Esophagus muscularis mucosa (tissue), 4 donors: ENCODE results near the gene LRRC27.

Experiments
- EP300 ChIP-seq: sonication (generic); formaldehyde crosslinking; IDR thresholded peaks from one replicate; pipeline ENCODE4 v1.6.1; 2017; ENCODE audit warnings: antibody characterized with exemption
- POLR2A ChIP-seq: fragments of 450-650 bp; IDR thresholded peaks from one replicate; pipeline ENCODE4 v1.6.1; 2017; ENCODE audit warnings: antibody characterized with exemption, moderate library complexity, mild to moderate bottlenecking, low read depth
- POLR2AphosphoS5 ChIP-seq, 2 donors: sonication (generic); formaldehyde crosslinking; IDR thresholded peaks; one replicate each; pipeline ENCODE4 v1.6.1; 2017; ENCODE audit warnings: antibody characterized with exemption in 2 of 2
- TF ChIP-seq, protein P1 (sequence below), 3 experiments: fragments of 200-600 bp in 2 of 3; fragments of 450-650 bp in 1 of 3; sonication (generic) in 2 of 3; IDR thresholded peaks; one replicate each; pipeline ENCODE4 v1.5.1; 2017 to 2019; ENCODE audit warnings: antibody characterized with exemption in 3 of 3, mild to moderate bottlenecking in 2 of 3, moderate library complexity in 1 of 3

DNA sequence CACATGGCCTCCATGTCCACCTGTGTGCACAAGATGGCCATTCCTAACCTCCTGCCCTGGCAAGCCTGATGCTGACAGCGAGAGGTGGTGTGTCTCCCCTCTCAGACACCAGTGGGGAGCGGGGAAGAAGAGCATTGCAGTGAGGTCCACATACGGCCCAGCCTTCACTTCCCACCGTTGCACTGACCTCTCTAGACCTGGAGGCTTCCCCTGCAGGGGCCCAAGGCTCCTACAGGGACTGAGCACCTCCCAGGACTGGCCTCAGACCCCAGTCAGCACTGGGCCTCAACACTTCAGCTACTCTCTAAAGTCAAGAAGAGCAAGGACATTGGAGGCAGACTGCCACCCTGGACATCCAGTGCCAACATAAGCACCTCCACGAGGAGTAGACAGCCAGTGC, 40.2 kb upstream of the LRRC27 start:
- TF ChIP-seq, protein P1, sequence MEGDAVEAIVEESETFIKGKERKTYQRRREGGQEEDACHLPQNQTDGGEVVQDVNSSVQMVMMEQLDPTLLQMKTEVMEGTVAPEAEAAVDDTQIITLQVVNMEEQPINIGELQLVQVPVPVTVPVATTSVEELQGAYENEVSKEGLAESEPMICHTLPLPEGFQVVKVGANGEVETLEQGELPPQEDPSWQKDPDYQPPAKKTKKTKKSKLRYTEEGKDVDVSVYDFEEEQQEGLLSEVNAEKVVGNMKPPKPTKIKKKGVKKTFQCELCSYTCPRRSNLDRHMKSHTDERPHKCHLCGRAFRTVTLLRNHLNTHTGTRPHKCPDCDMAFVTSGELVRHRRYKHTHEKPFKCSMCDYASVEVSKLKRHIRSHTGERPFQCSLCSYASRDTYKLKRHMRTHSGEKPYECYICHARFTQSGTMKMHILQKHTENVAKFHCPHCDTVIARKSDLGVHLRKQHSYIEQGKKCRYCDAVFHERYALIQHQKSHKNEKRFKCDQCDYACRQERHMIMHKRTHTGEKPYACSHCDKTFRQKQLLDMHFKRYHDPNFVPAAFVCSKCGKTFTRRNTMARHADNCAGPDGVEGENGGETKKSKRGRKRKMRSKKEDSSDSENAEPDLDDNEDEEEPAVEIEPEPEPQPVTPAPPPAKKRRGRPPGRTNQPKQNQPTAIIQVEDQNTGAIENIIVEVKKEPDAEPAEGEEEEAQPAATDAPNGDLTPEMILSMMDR (IDR thresholded peaks at IDR 0.05) = no peak
- no peak for TF ChIP-seq POLR2AphosphoS5 (IDR thresholded peaks at IDR 0.05)
- no peak for TF ChIP-seq POLR2A
- no peak for TF ChIP-seq EP300
